Activated CD8-positive, alpha-beta T cell treated with anti-CD3 and anti-CD28 coated beads for 36 hours (primary cell): Measurements from ENCODE around the gene ATP5F1D. TPM values are rescaled to one million over a fixed set of nuclear protein-coding genes. Genes with fewer than 3 reads are reported as not detected.

Source experiments
- ATAC-seq: fragments of 200-7000 bp; cut with Tn5 transposase; one replicate; pipeline ENCODE4 v1.10.0; 2021; ENCODE audit warnings: mild to moderate bottlenecking, moderate library complexity
- CTCF ChIA-PET: fragments of 350-600 bp; sonication (Branson Sonifier 250); formaldehyde crosslinking; loops from one replicate; lab custom pipeline; 2021; ENCODE audit warnings: antibody characterized with exemption; lab: Charles Lee
- POLR2A ChIA-PET: fragments of 350-600 bp; sonication (Branson Sonifier 250); formaldehyde crosslinking; loops from one replicate; lab custom pipeline; 2021; ENCODE audit warnings: antibody characterized with exemption; lab: Charles Lee
- DNase-seq: peaks from one replicate; pipeline ENCODE4 v3.0.0-alpha.2; 2020
- H3K27ac Mint-ChIP-seq: one replicate; pipeline ENCODE4 v1.8.0; 2021; ENCODE audit warnings: mild to moderate bottlenecking, mixed read lengths
- H3K27me3 Mint-ChIP-seq: one replicate; pipeline ENCODE4 v1.8.0; 2021; ENCODE audit warnings: mixed read lengths
- H3K36me3 Mint-ChIP-seq: one replicate; pipeline ENCODE4 v1.8.0; 2021; ENCODE audit warnings: low read depth, mixed read lengths
- H3K4me1 Mint-ChIP-seq: one replicate; pipeline ENCODE4 v1.8.0; 2021; ENCODE audit warnings: low read depth, mixed read lengths
- H3K4me3 Mint-ChIP-seq: one replicate; pipeline ENCODE4 v1.8.0; 2021; ENCODE audit warnings: mild to moderate bottlenecking, moderate library complexity, mixed read lengths
- H3K9me3 Mint-ChIP-seq: one replicate; pipeline ENCODE4 v1.8.0; 2021; ENCODE audit warnings: mixed read lengths
- intact Hi-C: fragments of 100-400 bp; cut with micrococcal nuclease; formaldehyde crosslinking; loops from one replicate; pipeline ENCODE4 v1.10.0; 2022
- total RNA-seq, 2 experiments: library from RNA; stranded (reverse); gene quantifications; one replicate each; pipeline ENCODE4 v1.2.3, GENCODE V29; 2021
- TF ChIP-seq, protein P1 (sequence below): fragments of 200-600 bp; IDR thresholded peaks from one replicate; pipeline ENCODE4 v1.8.0; 2022; ENCODE audit warnings: antibody characterized with exemption, mild to moderate bottlenecking

Gene ATP5F1D
- total RNA-seq, 2 experiments from 2014 or later = 186 to 199 TPM

- Mint-ChIP-seq H3K27me3 (no peaks in the 10 kb centered on the region), H3K4me1 (no peaks in the 10 kb centered on the region), H3K4me3 (no peak overlapping the region), H3K36me3 (peaks cover 2% of the 10 kb centered on the region), H3K9me3 (no peaks in the 10 kb centered on the region), H3K27ac (no peak overlapping the region)
- ATAC-seq = no peak
- ChIA-PET CTCF (no interaction called here), POLR2A (no interaction called here)
- TF ChIP-seq, protein P1, sequence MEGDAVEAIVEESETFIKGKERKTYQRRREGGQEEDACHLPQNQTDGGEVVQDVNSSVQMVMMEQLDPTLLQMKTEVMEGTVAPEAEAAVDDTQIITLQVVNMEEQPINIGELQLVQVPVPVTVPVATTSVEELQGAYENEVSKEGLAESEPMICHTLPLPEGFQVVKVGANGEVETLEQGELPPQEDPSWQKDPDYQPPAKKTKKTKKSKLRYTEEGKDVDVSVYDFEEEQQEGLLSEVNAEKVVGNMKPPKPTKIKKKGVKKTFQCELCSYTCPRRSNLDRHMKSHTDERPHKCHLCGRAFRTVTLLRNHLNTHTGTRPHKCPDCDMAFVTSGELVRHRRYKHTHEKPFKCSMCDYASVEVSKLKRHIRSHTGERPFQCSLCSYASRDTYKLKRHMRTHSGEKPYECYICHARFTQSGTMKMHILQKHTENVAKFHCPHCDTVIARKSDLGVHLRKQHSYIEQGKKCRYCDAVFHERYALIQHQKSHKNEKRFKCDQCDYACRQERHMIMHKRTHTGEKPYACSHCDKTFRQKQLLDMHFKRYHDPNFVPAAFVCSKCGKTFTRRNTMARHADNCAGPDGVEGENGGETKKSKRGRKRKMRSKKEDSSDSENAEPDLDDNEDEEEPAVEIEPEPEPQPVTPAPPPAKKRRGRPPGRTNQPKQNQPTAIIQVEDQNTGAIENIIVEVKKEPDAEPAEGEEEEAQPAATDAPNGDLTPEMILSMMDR = no peak
- DNase-seq = no peak
- intact Hi-C loops = no loop called here
Observed at GRCh38 chr19:1226522-1227303, 14.8 kb upstream of the ATP5F1D start.

- Mint-ChIP-seq H3K9me3 (no peaks in the 10 kb centered on the region), H3K27me3 (no peaks in the 10 kb centered on the region), H3K4me3 (no peak overlapping the region), H3K27ac (no peak overlapping the region), H3K36me3 (peaks cover 2% of the 10 kb centered on the region), H3K4me1 (no peaks in the 10 kb centered on the region)
- ChIA-PET POLR2A (interaction anchor here (0.9 kb wide), 2 partner anchors 11 to 243 kb away, joined by 3 to 4 read pairs; partner anchors contain the start of gene WDR18), CTCF (no interaction called here)
- intact Hi-C loops = no loop called here
- TF ChIP-seq, protein P1 = no peak
- no peak for DNase-seq
- ATAC-seq = no peak
Observed at GRCh38 chr19:1227304-1228054, 14.1 kb upstream of the ATP5F1D start.

DNA sequence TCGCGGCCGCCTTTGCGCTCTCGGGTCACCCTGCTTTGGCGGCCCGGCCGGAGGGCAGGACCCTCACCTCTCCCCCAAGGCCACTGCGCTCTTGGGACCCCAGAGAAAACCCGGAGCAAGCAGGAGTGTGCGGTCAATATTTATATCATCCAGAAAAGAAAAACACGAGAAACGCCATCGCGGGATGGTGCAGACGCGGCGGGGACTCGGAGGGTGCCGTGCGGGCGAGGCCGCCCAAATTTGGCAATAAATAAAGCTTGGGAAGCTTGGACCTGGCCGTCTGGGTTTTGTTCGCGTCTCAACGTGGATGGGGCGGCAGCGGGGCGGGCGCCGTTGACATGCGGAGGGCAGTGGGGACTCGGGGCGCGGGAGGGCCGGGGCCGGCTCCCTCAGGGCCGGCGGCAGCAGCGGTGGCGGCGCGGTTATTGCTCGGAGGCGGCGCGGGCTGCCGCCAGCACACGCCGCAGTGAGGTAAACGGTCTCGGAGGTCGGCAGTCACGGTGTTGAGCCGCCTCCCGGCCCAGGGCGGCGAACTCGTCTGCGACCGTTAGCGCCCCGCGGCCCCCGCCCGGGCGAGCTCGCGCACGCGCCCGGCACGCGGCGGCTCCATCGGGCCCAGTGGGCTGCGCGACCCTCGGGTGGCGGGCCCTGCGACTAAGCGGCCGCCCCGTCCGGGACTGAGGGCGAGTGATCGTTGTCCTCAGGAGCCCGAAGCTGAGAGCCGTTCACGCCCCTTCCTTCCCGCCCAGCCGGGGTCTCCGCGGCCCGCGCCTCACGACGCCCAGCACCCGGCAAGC, 13.2 kb upstream of the ATP5F1D start:
- POLR2A ChIA-PET = interaction anchor here (0.9 kb wide), 2 partner anchors 12 to 244 kb away, joined by 3 to 4 read pairs; partner anchors contain the start of gene WDR18
- DNase-seq = no peak
- no peaks in the 10 kb centered on the region for H3K4me1 Mint-ChIP-seq

GRCh38 chr19:1229056-1229923, 12.3 kb upstream of the ATP5F1D start:
- TF ChIP-seq, protein P1 = no peak
- intact Hi-C loops = no loop called here
- no peak overlapping the region for H3K4me3 Mint-ChIP-seq
- no peaks in the 10 kb centered on the region for H3K9me3 Mint-ChIP-seq
- H3K36me3 Mint-ChIP-seq = peaks cover 2% of the 10 kb centered on the region
- ATAC-seq (no peak), DNase-seq (no peak)
- no peaks in the 10 kb centered on the region for H3K4me1 Mint-ChIP-seq
- ChIA-PET POLR2A (interaction anchor here (0.8 kb wide), 1 partner anchor 14 kb away, joined by 3 read pairs; no protein-coding TSS in a partner anchor), CTCF (no interaction called here)
- no peak overlapping the region for H3K27ac Mint-ChIP-seq
- H3K27me3 Mint-ChIP-seq = no peaks in the 10 kb centered on the region

More for the DNA sequence above, 13.2 kb upstream of the ATP5F1D start:
- TF ChIP-seq, protein P1 = no peak
- CTCF ChIA-PET = no interaction called here
- H3K36me3 Mint-ChIP-seq = peaks cover 2% of the 10 kb centered on the region
- intact Hi-C loops = no loop called here
- H3K27ac Mint-ChIP-seq = no peak overlapping the region
- no peaks in the 10 kb centered on the region for H3K9me3 Mint-ChIP-seq
- H3K4me3 Mint-ChIP-seq = no peak overlapping the region
- no peaks in the 10 kb centered on the region for H3K27me3 Mint-ChIP-seq
- ATAC-seq = no peak
